ENCODE results near the gene HIP1.
"Not testable (repeated sequence)": the region's sequence is repeated elsewhere in the genome, so short reads cannot be mapped to it uniquely, and the experiment has no call there.

Gene HIP1

DNA sequence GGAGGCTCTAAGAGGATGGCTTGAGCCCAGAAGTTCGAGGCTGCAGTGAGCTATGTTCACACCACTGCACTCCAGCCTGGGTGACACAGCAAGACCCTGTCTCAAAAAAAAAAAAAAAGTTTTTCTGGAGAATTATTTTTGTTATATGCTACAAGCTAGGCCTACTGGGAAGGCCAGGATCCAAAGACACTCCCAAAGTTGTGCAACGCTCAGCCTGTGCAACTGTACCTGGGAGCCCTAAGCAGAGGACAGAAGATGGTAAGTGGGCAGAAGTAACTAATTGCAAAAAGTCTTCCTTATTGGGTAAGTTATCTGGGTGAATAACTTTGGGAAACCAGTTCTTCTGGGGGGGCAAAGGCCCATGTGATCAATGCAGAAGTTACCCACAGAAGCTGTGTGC is 17.3 kb downstream of the HIP1 start:
- Histone ChIP-seq H3K27ac (ENCODE audit: low read length) (no peak overlapping the region), H3K36me3 (ENCODE audit: control insufficient read depth, low read depth, low read length) (no peaks in the 10 kb centered on the region), H3K27me3 (ENCODE audit: control insufficient read depth, insufficient read depth, low read length) (no peaks in the 10 kb centered on the region), H3K9me3 (ENCODE audit: control insufficient read depth, low read depth, low read length) (no peaks in the 10 kb centered on the region), H3K4me1 (ENCODE audit: control insufficient read depth, low read depth, low read length) (no peaks in the 10 kb centered on the region), H3K9ac (ENCODE audit: low read length) (no peak overlapping the region), H3K4me3 (ENCODE audit: low read length) (no peak overlapping the region)

DNA sequence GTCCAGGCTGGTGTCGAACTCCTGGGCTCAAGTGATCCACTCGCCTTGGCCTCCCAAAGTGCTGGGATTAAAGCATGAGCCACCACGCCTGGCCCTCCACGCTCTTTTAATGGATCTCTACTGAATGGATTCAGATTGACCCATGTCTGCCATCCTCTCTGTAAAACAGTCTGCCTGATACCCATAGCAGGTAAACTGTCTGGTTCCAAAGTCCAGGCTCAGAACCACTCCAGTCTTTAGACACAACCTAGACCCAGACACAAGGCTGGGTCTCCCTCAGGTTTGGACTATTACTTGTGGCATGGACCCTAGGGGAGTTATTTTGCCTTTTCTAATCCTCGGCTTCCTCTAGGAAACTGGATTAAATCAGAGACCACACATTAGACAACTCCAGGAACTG is 19.1 kb downstream of the HIP1 start:
- no peaks in the 10 kb centered on the region for H3K4me1 ChIP-seq (ENCODE audit: control insufficient read depth, low read depth, low read length)
- H3K27ac ChIP-seq (ENCODE audit: low read length), result no peak overlapping the region
- no peak overlapping the region for H3K9ac ChIP-seq (ENCODE audit: low read length)
- no peaks in the 10 kb centered on the region for H3K27me3 ChIP-seq (ENCODE audit: control insufficient read depth, insufficient read depth, low read length)
- no peaks in the 10 kb centered on the region for H3K36me3 ChIP-seq (ENCODE audit: control insufficient read depth, low read depth, low read length)
- no peak overlapping the region for H3K4me3 ChIP-seq (ENCODE audit: low read length)
- H3K9me3 ChIP-seq (ENCODE audit: control insufficient read depth, low read depth, low read length), result no peaks in the 10 kb centered on the region

GRCh38 chr7:75718390-75719031 is 20.2 kb downstream of the HIP1 start:
- no peak overlapping the region for H3K9ac ChIP-seq (ENCODE audit: low read length)
- H3K36me3 ChIP-seq (ENCODE audit: control insufficient read depth, low read depth, low read length), result no peaks in the 10 kb centered on the region
- H3K9me3 ChIP-seq (ENCODE audit: control insufficient read depth, low read depth, low read length), result no peaks in the 10 kb centered on the region
- no peaks in the 10 kb centered on the region for H3K27me3 ChIP-seq (ENCODE audit: control insufficient read depth, insufficient read depth, low read length)
- H3K4me3 ChIP-seq (ENCODE audit: low read length), result no peak overlapping the region
- H3K4me1 ChIP-seq (ENCODE audit: control insufficient read depth, low read depth, low read length), result no peaks in the 10 kb centered on the region
- H3K27ac ChIP-seq (ENCODE audit: low read length), result no peak overlapping the region

DNA sequence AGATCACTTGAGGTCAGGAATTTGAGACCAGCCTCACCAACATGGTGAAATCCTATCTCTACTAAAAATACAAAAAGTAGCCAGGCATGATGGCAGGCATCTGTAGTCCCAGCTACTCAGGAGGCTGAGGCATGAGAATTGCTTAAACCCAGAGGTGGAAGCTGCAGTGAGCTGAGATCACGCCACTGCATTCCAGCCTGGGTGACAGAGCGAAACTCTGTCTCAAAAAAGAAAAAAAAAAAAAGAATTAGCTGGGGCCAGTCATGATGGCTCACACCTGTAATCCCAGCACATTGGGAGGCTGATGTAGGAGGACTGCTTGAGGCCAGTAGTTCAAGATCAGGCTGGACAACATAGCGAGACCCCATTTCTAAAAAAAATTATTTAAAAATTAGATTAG is 21.0 kb downstream of the HIP1 start:
- not testable (repeated sequence) for H3K36me3 ChIP-seq (ENCODE audit: control insufficient read depth, low read depth, low read length); H3K27ac ChIP-seq (ENCODE audit: low read length); H3K9me3 ChIP-seq (ENCODE audit: control insufficient read depth, low read depth, low read length); H3K4me1 ChIP-seq (ENCODE audit: control insufficient read depth, low read depth, low read length); H3K4me3 ChIP-seq (ENCODE audit: low read length); H3K9ac ChIP-seq (ENCODE audit: low read length); H3K27me3 ChIP-seq (ENCODE audit: control insufficient read depth, insufficient read depth, low read length)

- Histone ChIP-seq H3K27ac (ENCODE audit: low read length) (no peak overlapping the region), H3K9ac (ENCODE audit: low read length) (no peak overlapping the region), H3K4me1 (ENCODE audit: control insufficient read depth, low read depth, low read length) (no peaks in the 10 kb centered on the region), H3K9me3 (ENCODE audit: control insufficient read depth, low read depth, low read length) (no peaks in the 10 kb centered on the region), H3K27me3 (ENCODE audit: control insufficient read depth, insufficient read depth, low read length) (no peaks in the 10 kb centered on the region), H3K4me3 (ENCODE audit: low read length) (no peak overlapping the region), H3K36me3 (ENCODE audit: control insufficient read depth, low read depth, low read length) (no peaks in the 10 kb centered on the region)
These were observed 21.6 kb downstream of the HIP1 start for GRCh38 chr7:75716992-75717626.

GRCh38 chr7:75715864-75716263 is 22.9 kb downstream of the HIP1 start:
- Histone ChIP-seq H3K9me3 (ENCODE audit: control insufficient read depth, low read depth, low read length) (no peaks in the 10 kb centered on the region), H3K27ac (ENCODE audit: low read length) (no peak overlapping the region), H3K27me3 (ENCODE audit: control insufficient read depth, insufficient read depth, low read length) (no peaks in the 10 kb centered on the region), H3K4me3 (ENCODE audit: low read length) (no peak overlapping the region), H3K9ac (ENCODE audit: low read length) (no peak overlapping the region), H3K4me1 (ENCODE audit: control insufficient read depth, low read depth, low read length) (no peaks in the 10 kb centered on the region), H3K36me3 (ENCODE audit: control insufficient read depth, low read depth, low read length) (no peaks in the 10 kb centered on the region)

GRCh38 chr7:75712517-75713361 is 26.0 kb downstream of the HIP1 start:
- H3K36me3 ChIP-seq (ENCODE audit: control insufficient read depth, low read depth, low read length), result no peaks in the 10 kb centered on the region
- H3K4me3 ChIP-seq (ENCODE audit: low read length), result no peak overlapping the region
- no peak overlapping the region for H3K27ac ChIP-seq (ENCODE audit: low read length)
- no peaks in the 10 kb centered on the region for H3K9me3 ChIP-seq (ENCODE audit: control insufficient read depth, low read depth, low read length)
- H3K27me3 ChIP-seq (ENCODE audit: control insufficient read depth, insufficient read depth, low read length), result no peaks in the 10 kb centered on the region
- no peak overlapping the region for H3K9ac ChIP-seq (ENCODE audit: low read length)
- no peaks in the 10 kb centered on the region for H3K4me1 ChIP-seq (ENCODE audit: control insufficient read depth, low read depth, low read length)

DNA sequence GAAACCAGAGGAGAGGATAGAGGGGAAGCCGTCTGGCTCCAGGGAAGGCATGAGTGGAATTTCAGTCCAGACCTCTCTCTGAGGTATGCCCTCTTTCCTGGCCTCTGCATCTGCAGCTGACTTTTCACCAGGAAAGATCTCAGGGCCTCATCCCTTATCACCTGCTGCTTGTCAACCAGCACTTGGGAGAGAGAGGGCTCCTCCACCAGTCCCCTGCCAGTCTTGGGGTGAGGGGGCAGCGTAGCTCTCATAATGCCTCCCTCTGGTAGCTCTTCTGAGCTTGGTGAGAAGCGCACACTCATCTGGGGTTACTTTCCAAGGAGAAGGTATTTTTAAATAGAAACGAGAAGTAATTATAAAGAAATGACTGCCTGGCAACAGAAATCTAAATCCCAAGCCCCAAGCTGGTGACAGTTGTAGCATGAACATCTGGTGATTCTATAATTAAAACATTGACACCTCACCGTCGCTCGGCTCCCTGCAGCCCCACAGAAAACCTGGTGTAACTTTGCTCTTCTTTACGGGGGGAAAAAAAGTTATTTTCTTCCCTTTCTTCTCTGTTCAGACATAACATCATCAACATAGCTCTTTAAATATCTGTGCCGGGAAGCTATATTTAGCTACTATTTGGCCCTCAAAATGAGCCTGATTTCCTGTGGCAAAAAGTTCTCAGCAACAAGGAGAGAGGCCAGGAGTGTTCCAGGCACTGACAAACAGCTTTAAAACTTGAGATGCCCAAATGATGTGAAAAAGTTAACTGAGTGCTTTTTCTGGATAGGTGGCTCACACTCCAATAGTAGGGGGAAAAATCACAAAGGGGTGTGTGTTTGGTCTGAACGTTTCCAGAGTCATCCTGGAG is 26.9 kb downstream of the HIP1 start:
- no peak overlapping the region for H3K4me3 ChIP-seq (ENCODE audit: low read length)
- no peak overlapping the region for H3K27ac ChIP-seq (ENCODE audit: low read length)
- no peaks in the 10 kb centered on the region for H3K9me3 ChIP-seq (ENCODE audit: control insufficient read depth, low read depth, low read length)
- H3K9ac ChIP-seq (ENCODE audit: low read length), result no peak overlapping the region
- H3K4me1 ChIP-seq (ENCODE audit: control insufficient read depth, low read depth, low read length), result no peaks in the 10 kb centered on the region
- H3K27me3 ChIP-seq (ENCODE audit: control insufficient read depth, insufficient read depth, low read length), result no peaks in the 10 kb centered on the region
- H3K36me3 ChIP-seq (ENCODE audit: control insufficient read depth, low read depth, low read length), result no peaks in the 10 kb centered on the region

GRCh38 chr7:75711076-75711475 is 27.7 kb downstream of the HIP1 start:
- Histone ChIP-seq H3K9ac (ENCODE audit: low read length) (no peak overlapping the region), H3K27me3 (ENCODE audit: control insufficient read depth, insufficient read depth, low read length) (no peaks in the 10 kb centered on the region), H3K27ac (ENCODE audit: low read length) (no peak overlapping the region), H3K4me3 (ENCODE audit: low read length) (no peak overlapping the region), H3K4me1 (ENCODE audit: control insufficient read depth, low read depth, low read length) (no peaks in the 10 kb centered on the region), H3K36me3 (ENCODE audit: control insufficient read depth, low read depth, low read length) (no peaks in the 10 kb centered on the region), H3K9me3 (ENCODE audit: control insufficient read depth, low read depth, low read length) (no peaks in the 10 kb centered on the region)

DNA sequence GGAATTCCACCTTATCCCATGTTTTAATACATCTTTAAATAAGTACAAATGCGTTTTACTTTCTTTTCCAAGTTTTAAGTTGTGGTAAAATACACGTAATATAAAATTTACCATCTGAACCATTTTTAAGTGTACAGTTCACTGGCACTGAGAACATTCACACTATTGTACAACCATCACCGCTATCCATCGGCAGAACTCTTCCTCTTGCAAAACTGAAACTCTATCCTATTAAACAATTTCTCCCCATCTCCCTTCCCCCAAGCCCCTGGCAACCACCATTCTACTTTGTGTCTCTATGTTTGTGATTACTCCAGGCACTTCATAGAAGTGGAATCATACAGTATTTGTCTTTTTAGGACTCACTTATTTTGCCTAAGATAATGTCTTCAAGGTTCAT is 33.8 kb downstream of the HIP1 start:
- Histone ChIP-seq H3K4me3 (ENCODE audit: low read length) (no peak overlapping the region), H3K27me3 (ENCODE audit: control insufficient read depth, insufficient read depth, low read length) (no peaks in the 10 kb centered on the region), H3K9me3 (ENCODE audit: control insufficient read depth, low read depth, low read length) (no peaks in the 10 kb centered on the region), H3K36me3 (ENCODE audit: control insufficient read depth, low read depth, low read length) (no peaks in the 10 kb centered on the region), H3K4me1 (ENCODE audit: control insufficient read depth, low read depth, low read length) (no peaks in the 10 kb centered on the region), H3K9ac (ENCODE audit: low read length) (no peak overlapping the region), H3K27ac (ENCODE audit: low read length) (no peak overlapping the region)

DNA sequence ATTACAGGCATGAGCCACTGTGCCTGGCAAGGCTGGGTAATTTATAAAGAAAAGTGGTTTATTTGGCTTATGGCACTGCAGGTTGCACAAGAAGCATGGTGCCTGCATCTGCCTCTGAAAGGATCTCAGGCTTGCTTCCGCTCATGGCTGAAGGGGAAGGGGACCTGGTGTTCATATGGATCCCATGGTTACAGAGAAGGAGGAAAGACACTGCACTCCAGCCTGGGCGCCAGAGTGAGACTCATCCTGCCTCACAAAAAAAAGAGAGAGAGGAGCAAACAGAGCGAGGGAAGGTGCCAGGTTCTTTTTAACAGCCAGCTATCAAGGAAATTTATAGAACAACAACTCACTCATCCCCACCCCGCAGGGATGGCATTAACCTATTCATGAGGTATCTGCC is 36.2 kb downstream of the HIP1 start:
- Histone ChIP-seq H3K4me3 (ENCODE audit: low read length) (no peak overlapping the region), H3K4me1 (ENCODE audit: control insufficient read depth, low read depth, low read length) (no peaks in the 10 kb centered on the region), H3K36me3 (ENCODE audit: control insufficient read depth, low read depth, low read length) (no peaks in the 10 kb centered on the region), H3K9me3 (ENCODE audit: control insufficient read depth, low read depth, low read length) (no peaks in the 10 kb centered on the region), H3K27me3 (ENCODE audit: control insufficient read depth, insufficient read depth, low read length) (no peaks in the 10 kb centered on the region), H3K9ac (ENCODE audit: low read length) (no peak overlapping the region), H3K27ac (ENCODE audit: low read length) (no peak overlapping the region)

Measured in iPS-18a (cell line).